Measurements from ENCODE around the gene FOXD1. TPM values are rescaled to one million over a fixed set of nuclear protein-coding genes. Genes with fewer than 3 reads are reported as not detected.

Gene FOXD1
- total RNA-seq, 4 donors from 2014 or later = not detected

GRCh38 chr5:73443829-73444498 lies 4.6 kb downstream of the FOXD1 start:
- Histone ChIP-seq H3K36me3 (no peaks in the 10 kb centered on the region), H3K4me1 (peaks cover 0 to 14% (median 11%) of the 10 kb centered on the region in 4 donors), H3K27me3 (peaks cover 91% of the 10 kb centered on the region), H3K9me3 (no peaks in the 10 kb centered on the region), H3K27ac (no peak overlapping the region), H3K4me3 (no peak overlapping the region)
- 13% methylated on average over 38 of the region's 39 CpGs; no CpG with 5 or more reads in 1 of the 2 donors for WGBS, 2 donors (ENCODE audit: low coverage in 1 of 2)
- in situ Hi-C loops (cut with MboI; ENCODE audit: low pct_ligation_motif_present in 1 of 4, low pct_unique_long_range_greater_than_20kb in 1 of 4, low sequenced_read_pairs in 3 of 4) (loop anchor here (10.0 to 25.0 kb wide), 4 partner anchors 132 to 232 kb away; no protein-coding TSS in a partner anchor), intact Hi-C loops (cut with DNase I; ENCODE audit: low total_unique reads) (loop anchor here (10.0 kb wide), 1 partner anchor 139 kb away; no protein-coding TSS in a partner anchor)
- DNase-seq = no peak
- TF ChIP-seq EP300 (IDR thresholded peaks at IDR 0.05; ENCODE audit: low read depth) (no peak), CTCF (IDR thresholded peaks at IDR 0.05) (no peak), POLR2A (IDR thresholded peaks at IDR 0.05) (no peak), POLR2AphosphoS5 (IDR thresholded peaks at IDR 0.05) (no peak)

DNA sequence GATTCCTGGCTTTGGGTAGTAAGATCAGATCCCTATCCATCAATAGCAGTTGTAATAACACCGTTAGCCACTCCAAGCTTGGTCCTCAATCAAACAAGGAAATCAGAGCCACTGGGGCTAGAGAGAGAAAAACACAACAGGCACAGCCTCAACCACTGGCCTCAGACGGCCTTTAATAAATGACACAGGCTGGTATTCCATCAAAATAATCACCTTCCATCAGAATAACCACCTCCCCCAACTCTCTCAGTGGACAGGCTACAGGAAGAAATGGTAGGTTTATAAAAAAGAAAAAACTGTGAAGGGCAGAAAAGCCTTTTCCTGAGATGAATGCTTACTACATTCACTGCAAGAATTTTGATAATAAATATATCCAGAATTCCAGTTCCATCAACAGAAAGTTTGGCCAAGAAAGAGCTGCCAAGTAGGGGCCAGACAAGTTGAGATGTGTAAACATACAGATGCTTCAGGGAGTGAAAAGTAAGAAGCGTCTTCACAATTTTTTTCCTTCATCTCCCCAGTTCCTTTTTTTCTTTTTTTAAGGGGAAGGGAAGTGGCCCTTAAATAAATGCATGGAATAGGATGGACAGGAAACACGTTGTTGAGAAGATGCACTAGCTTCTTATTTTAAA lies 5.5 kb downstream of the FOXD1 start:
- TF ChIP-seq POLR2AphosphoS5 (IDR thresholded peaks at IDR 0.05) = no peak
- TF ChIP-seq CTCF (IDR thresholded peaks at IDR 0.05) = no peak
- TF ChIP-seq EP300 (IDR thresholded peaks at IDR 0.05; ENCODE audit: low read depth) = no peak
- no peak for TF ChIP-seq POLR2A (IDR thresholded peaks at IDR 0.05)
- Histone ChIP-seq H3K27me3 (peaks cover 92% of the 10 kb centered on the region), H3K4me3 (no peak overlapping the region), H3K4me1 (peaks cover 0 to 7% (median 5%) of the 10 kb centered on the region in 4 donors), H3K9me3 (no peaks in the 10 kb centered on the region), H3K36me3 (no peaks in the 10 kb centered on the region), H3K27ac (no peak overlapping the region)
- in situ Hi-C loops (cut with MboI; ENCODE audit: low pct_ligation_motif_present in 1 of 4, low pct_unique_long_range_greater_than_20kb in 1 of 4, low sequenced_read_pairs in 3 of 4) (loop anchor here (10.0 to 25.0 kb wide), 4 partner anchors 131 to 231 kb away; no protein-coding TSS in a partner anchor), intact Hi-C loops (cut with DNase I; ENCODE audit: low total_unique reads) (loop anchor here (10.0 kb wide), 1 partner anchor 138 kb away; no protein-coding TSS in a partner anchor)
- WGBS, 2 donors (ENCODE audit: low coverage in 1 of 2) = 19 to 23% methylated on average over 4 of the region's 4 CpGs
- no peak for DNase-seq

DNA sequence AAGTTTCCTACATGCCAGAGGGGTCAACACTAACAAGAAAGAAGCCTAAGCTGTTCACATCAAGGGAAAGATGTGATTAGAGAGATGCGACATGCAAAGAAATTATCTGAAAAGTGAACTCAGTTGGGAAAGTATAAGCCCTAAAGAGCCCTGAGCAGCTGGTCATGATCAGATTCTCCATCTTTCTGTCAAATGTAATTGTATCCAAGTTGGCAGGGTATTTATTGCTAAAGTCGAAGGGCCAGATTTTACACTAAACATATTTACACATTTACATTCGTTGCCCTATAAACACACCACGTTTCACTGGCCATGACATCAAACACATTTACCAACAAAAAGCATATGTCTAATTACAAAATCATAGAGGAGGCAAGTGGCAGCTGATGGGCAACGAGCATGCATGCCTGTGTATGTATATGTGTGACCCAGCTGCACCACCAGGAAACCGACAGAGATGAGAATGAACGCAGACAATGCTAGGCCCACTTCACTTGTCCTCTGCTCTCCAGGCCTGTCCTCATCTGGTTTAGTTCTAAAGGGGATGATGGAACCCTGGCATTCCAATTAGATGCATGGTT lies 6.3 kb downstream of the FOXD1 start:
- Histone ChIP-seq H3K4me3 (no peak overlapping the region), H3K36me3 (no peaks in the 10 kb centered on the region), H3K9me3 (no peaks in the 10 kb centered on the region), H3K27me3 (peaks cover 95% of the 10 kb centered on the region), H3K27ac (no peak overlapping the region), H3K4me1 (peaks cover 3 to 13% (median 12%) of the 10 kb centered on the region in 4 donors)
- no peak for TF ChIP-seq EP300 (IDR thresholded peaks at IDR 0.05; ENCODE audit: low read depth)
- in situ Hi-C loops (cut with MboI; ENCODE audit: low pct_ligation_motif_present in 1 of 4, low pct_unique_long_range_greater_than_20kb in 1 of 4, low sequenced_read_pairs in 3 of 4) (loop anchor here (10.0 to 25.0 kb wide), 4 partner anchors 130 to 230 kb away; no protein-coding TSS in a partner anchor), intact Hi-C loops (cut with DNase I; ENCODE audit: low total_unique reads) (loop anchor here (10.0 kb wide), 1 partner anchor 138 kb away; no protein-coding TSS in a partner anchor)
- no peak for DNase-seq
- WGBS, 2 donors (ENCODE audit: low coverage in 1 of 2) = 22 to 45% methylated on average over 2 to 7 of the region's 7 CpGs

- Histone ChIP-seq H3K4me1 (peaks cover 9 to 17% (median 17%) of the 10 kb centered on the region in 4 donors), H3K36me3 (no peaks in the 10 kb centered on the region), H3K27me3 (peaks cover 99% of the 10 kb centered on the region), H3K4me3 (no peak overlapping the region), H3K9me3 (no peaks in the 10 kb centered on the region), H3K27ac (no peak overlapping the region)
- intact Hi-C loops (cut with DNase I; ENCODE audit: low total_unique reads) (loop anchor here (10.0 kb wide), 1 partner anchor 137 kb away; no protein-coding TSS in a partner anchor), in situ Hi-C loops (cut with MboI; ENCODE audit: low pct_ligation_motif_present in 1 of 4, low pct_unique_long_range_greater_than_20kb in 1 of 4, low sequenced_read_pairs in 3 of 4) (loop anchor here (10.0 to 25.0 kb wide), 4 partner anchors 129 to 229 kb away; no protein-coding TSS in a partner anchor)
- TF ChIP-seq CTCF (IDR thresholded peaks at IDR 0.05) = no peak
- DNase-seq = no peak
These were observed 7.2 kb downstream of the FOXD1 start for GRCh38 chr5:73441378-73441777.
